ENCODE measurements around the gene ATP5ME.

GRCh38 chr4:718460-718859 is 44.4 kb upstream of the ATP5ME start:
- TF ChIP-seq SNAI2 (CRISPR knock-in tag; IDR thresholded peaks at IDR 0.05) (no peak), ZNF8 (CRISPR knock-in tag; IDR thresholded peaks at IDR 0.05) (no peak), ZNF70 (CRISPR knock-in tag; IDR thresholded peaks at IDR 0.05) (no peak), ZFP3 (CRISPR knock-in tag; IDR thresholded peaks at IDR 0.05) (no peak), ISL1 (CRISPR knock-in tag; IDR thresholded peaks at IDR 0.05) (no peak)

Data from SK-N-SH treated with all-trans-retinoic acid at 6 μM for 48 hours (cell line).